ENCODE results near the gene ABHD5.

Gene ABHD5

DNA sequence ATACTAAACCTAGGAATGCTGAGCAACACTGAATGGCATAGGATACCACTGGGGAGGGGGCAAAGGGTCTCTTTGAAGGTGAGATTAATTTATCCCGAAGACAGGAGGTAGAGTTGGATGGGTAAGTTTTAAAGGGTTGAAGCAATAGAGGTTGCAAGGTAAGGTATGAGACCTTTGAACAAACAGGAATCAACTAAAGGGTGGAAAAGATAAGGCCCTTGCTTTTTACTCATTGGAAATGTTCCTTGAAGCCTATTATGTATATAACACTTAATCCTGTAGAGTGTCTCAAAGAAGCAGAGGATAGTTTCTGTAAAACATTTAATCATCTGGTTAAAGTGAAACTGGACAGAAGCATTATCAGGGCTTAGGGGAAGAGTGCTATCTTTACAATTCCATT is 5.7 kb downstream of the ABHD5 start:
- Histone ChIP-seq H3K9ac (ENCODE audit: low read depth, low read length) (no peak overlapping the region), H3K9me3 (replicated peaks; ENCODE audit: low read length) (no peaks in the 10 kb centered on the region), H3K27me3 (ENCODE audit: control insufficient read depth, insufficient read depth, low read length) (no peaks in the 10 kb centered on the region), H3K4me3 (ENCODE audit: low read length) (no peak overlapping the region), H3K36me3 (ENCODE audit: insufficient read depth, low read length) (no peaks in the 10 kb centered on the region), H3K4me2 (ENCODE audit: low read length) (no peak overlapping the region), H3K4me1 (ENCODE audit: control insufficient read depth, insufficient read depth, low read length) (peaks cover 34% of the 10 kb centered on the region)

DNA sequence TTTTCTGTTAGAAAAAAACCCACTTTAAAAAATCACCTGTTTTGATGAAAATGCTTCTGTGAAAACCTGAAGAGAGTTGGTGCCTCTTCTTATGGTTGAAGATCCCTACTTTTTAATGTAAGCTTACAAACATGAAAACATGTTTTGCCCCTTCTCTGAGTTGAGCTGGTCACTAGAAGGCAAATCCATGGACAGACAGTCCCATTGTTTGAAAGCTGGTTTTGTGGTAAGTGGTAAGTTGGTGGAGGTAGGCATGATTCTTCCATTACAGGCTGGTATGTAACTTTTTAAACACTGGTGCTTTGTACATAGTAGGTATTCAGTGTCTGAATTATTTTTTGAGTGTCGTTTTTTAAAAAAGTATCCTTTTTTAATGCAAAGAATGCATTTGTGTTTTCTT is 6.1 kb downstream of the ABHD5 start:
- no peaks in the 10 kb centered on the region for H3K9me3 ChIP-seq (replicated peaks; ENCODE audit: low read length)
- no peak overlapping the region for H3K9ac ChIP-seq (ENCODE audit: low read depth, low read length)
- H3K4me3 ChIP-seq (ENCODE audit: low read length): no peak overlapping the region
- H3K27me3 ChIP-seq (ENCODE audit: control insufficient read depth, insufficient read depth, low read length): no peaks in the 10 kb centered on the region
- peaks cover 3% of the 10 kb centered on the region for H3K36me3 ChIP-seq (ENCODE audit: insufficient read depth, low read length)
- no peak overlapping the region for H3K4me2 ChIP-seq (ENCODE audit: low read length)
- H3K4me1 ChIP-seq (ENCODE audit: control insufficient read depth, insufficient read depth, low read length): peaks cover 32% of the 10 kb centered on the region

DNA sequence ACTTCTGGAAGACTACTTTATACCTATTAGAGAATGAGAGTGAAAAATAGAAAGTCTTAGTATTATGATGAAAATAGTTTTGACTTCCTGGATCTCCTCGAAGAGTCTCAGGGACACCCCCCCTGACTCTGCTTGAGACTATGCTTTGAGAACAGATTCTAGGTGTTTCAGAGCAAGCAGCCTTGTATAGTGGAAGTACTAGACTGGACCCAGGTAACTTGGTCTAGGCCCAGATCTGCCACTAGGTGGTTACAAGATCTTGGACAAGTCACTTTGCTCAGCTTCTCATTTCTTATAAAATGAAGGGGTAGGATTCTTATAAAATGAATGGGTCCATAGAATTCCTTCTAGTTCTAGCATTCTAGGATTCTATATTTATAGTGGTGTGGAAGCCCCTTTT is 9.1 kb downstream of the ABHD5 start:
- Histone ChIP-seq H3K4me3 (ENCODE audit: low read length) (no peak overlapping the region), H3K36me3 (ENCODE audit: insufficient read depth, low read length) (peaks cover 14% of the 10 kb centered on the region), H3K9me3 (replicated peaks; ENCODE audit: low read length) (no peaks in the 10 kb centered on the region), H3K4me2 (ENCODE audit: low read length) (no peak overlapping the region), H3K9ac (ENCODE audit: low read depth, low read length) (no peak overlapping the region), H3K27me3 (ENCODE audit: control insufficient read depth, insufficient read depth, low read length) (no peaks in the 10 kb centered on the region), H3K4me1 (ENCODE audit: control insufficient read depth, insufficient read depth, low read length) (peaks cover 11% of the 10 kb centered on the region)

DNA sequence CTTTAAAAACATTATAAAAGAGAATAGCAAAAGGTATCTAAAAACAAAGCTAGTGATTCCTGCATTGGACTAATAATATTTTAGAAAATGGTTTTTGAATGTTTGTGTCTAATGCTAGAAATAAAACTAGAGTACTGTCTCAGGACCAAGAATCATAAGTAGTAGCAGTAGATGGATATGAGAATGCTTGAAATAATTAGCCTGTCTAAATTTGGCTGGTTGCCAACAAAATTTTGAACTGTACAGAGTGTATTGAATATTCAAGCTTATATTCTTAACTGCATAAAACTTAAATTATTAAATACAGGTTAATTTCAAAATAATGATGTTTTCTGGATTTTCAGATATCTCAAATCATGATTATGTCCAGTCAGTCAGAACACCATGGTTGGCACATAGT is 14.0 kb downstream of the ABHD5 start:
- Histone ChIP-seq H3K9me3 (replicated peaks; ENCODE audit: low read length) (no peaks in the 10 kb centered on the region), H3K9ac (ENCODE audit: low read depth, low read length) (no peak overlapping the region), H3K4me2 (ENCODE audit: low read length) (no peak overlapping the region), H3K4me1 (ENCODE audit: control insufficient read depth, insufficient read depth, low read length) (peaks cover 25% of the 10 kb centered on the region), H3K36me3 (ENCODE audit: insufficient read depth, low read length) (peaks cover 14% of the 10 kb centered on the region), H3K27me3 (ENCODE audit: control insufficient read depth, insufficient read depth, low read length) (no peaks in the 10 kb centered on the region), H3K4me3 (ENCODE audit: low read length) (no peak overlapping the region)

DNA sequence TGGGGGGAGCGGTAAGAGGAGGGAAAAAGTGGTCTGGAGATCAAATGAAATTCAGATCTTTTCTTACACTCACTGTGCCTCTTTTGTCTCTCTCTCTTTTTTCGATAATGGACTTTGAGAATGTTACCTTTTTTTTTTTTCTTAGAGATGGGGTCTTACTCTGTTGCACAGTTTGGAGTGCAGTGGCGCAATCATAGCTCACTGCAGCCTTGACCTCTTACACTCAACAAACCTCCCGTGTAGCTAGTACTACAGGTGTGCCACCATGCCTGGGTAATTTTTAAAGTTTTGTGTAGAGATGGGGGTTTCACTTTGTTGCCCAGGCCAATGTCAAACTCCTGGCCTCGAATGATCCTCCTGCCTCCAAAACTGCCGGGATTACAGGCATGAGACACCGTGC is 15.6 kb downstream of the ABHD5 start:
- H3K9me3 ChIP-seq (replicated peaks; ENCODE audit: low read length): no peaks in the 10 kb centered on the region
- H3K9ac ChIP-seq (ENCODE audit: low read depth, low read length): no peak overlapping the region
- peaks cover 18% of the 10 kb centered on the region for H3K36me3 ChIP-seq (ENCODE audit: insufficient read depth, low read length)
- H3K4me1 ChIP-seq (ENCODE audit: control insufficient read depth, insufficient read depth, low read length): peaks cover 25% of the 10 kb centered on the region
- H3K4me3 ChIP-seq (ENCODE audit: low read length): no peak overlapping the region
- H3K4me2 ChIP-seq (ENCODE audit: low read length): no peak overlapping the region
- no peaks in the 10 kb centered on the region for H3K27me3 ChIP-seq (ENCODE audit: control insufficient read depth, insufficient read depth, low read length)

DNA sequence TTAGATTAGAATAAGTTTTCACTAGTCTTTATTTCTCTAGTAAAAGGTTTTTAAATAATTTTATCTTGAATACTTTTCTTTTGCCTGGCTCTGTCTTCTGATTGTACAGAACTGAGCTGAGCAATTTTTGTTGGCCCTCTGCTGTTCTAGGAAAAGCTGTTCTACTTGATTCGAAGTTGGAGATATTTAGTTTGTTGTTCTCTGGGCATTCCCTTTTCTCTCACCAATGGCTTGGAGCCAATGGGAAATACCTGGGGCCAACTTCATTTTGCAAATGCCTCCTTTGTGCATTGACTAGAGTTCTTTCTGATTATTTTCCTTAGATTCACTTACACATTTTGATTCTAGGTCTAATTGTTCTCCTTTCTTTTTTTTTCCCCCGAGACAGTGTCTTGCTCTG is 16.5 kb downstream of the ABHD5 start:
- no peak overlapping the region for H3K9ac ChIP-seq (ENCODE audit: low read depth, low read length)
- H3K4me3 ChIP-seq (ENCODE audit: low read length): no peak overlapping the region
- H3K4me2 ChIP-seq (ENCODE audit: low read length): no peak overlapping the region
- peaks cover 25% of the 10 kb centered on the region for H3K4me1 ChIP-seq (ENCODE audit: control insufficient read depth, insufficient read depth, low read length)
- no peaks in the 10 kb centered on the region for H3K27me3 ChIP-seq (ENCODE audit: control insufficient read depth, insufficient read depth, low read length)
- peaks cover 20% of the 10 kb centered on the region for H3K36me3 ChIP-seq (ENCODE audit: insufficient read depth, low read length)
- H3K9me3 ChIP-seq (replicated peaks; ENCODE audit: low read length): no peaks in the 10 kb centered on the region

DNA sequence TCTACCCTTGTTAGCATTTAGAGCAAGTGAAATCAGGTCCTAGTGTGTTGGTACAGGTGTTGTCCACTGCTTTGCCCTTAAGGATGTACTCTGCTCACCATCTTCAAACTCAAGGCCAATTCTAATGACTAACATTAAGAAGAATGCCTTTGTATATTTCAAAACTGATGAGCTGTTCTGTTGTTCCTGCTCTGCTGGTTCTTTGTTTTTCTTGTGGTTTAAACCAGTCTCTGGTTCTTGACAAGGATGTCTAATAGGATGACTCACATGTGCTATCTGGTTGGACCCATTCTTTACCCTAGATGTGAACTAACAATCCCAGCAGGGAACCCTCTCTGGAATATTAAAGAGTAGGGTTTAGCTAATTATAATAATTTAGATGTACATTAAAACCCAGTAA is 17.3 kb downstream of the ABHD5 start:
- no peaks in the 10 kb centered on the region for H3K27me3 ChIP-seq (ENCODE audit: control insufficient read depth, insufficient read depth, low read length)
- no peak overlapping the region for H3K4me3 ChIP-seq (ENCODE audit: low read length)
- H3K9ac ChIP-seq (ENCODE audit: low read depth, low read length): no peak overlapping the region
- H3K4me2 ChIP-seq (ENCODE audit: low read length): peak overlapping the region; percentile 18
- peaks cover 20% of the 10 kb centered on the region for H3K36me3 ChIP-seq (ENCODE audit: insufficient read depth, low read length)
- peaks cover 25% of the 10 kb centered on the region for H3K4me1 ChIP-seq (ENCODE audit: control insufficient read depth, insufficient read depth, low read length)
- no peaks in the 10 kb centered on the region for H3K9me3 ChIP-seq (replicated peaks; ENCODE audit: low read length)

DNA sequence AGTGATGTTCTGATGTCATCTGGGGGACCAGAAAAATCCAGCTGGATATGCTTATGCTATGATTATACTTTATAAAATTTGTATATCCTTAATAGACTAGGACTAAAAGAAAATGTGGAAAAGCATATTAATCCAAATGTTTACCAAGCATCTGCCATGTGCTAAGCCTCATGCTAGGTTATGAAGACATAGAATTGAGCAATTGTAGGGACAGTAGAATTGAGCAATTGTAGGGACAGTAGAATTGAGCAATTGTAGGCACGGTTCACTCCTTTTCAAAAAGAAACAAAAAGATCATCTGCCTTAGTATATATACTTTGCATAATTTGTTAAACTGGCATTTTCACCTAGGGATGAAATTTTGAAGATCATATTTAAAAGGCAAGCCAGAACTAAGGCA is 18.3 kb downstream of the ABHD5 start:
- H3K4me1 ChIP-seq (ENCODE audit: control insufficient read depth, insufficient read depth, low read length): peaks cover 25% of the 10 kb centered on the region
- no peak overlapping the region for H3K4me3 ChIP-seq (ENCODE audit: low read length)
- peak overlapping the region; percentile 40 for H3K4me2 ChIP-seq (ENCODE audit: low read length)
- H3K9me3 ChIP-seq (replicated peaks; ENCODE audit: low read length): no peaks in the 10 kb centered on the region
- peaks cover 26% of the 10 kb centered on the region for H3K36me3 ChIP-seq (ENCODE audit: insufficient read depth, low read length)
- H3K27me3 ChIP-seq (ENCODE audit: control insufficient read depth, insufficient read depth, low read length): no peaks in the 10 kb centered on the region
- peak overlapping the region; percentile 48 for H3K9ac ChIP-seq (ENCODE audit: low read depth, low read length)

DNA sequence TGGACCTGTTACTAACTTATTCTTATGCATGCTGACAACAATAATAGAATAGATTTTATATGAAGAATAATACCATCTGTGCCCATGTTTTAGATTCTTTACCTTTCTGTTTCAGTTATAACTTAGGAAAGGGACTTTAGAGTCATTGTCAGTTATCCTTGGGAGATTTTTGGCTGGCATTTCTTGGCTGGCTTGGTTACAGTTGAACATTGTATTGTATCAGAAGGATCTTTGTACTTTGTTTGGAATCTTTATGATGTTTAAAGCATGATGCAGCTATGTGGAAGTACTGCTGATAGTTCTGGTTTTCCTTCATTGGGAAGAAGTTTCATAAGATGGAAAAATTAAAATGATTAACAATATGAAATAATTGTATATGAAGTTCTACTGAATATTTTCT is 19.9 kb downstream of the ABHD5 start:
- Histone ChIP-seq H3K9me3 (replicated peaks; ENCODE audit: low read length) (no peaks in the 10 kb centered on the region), H3K4me3 (ENCODE audit: low read length) (no peak overlapping the region), H3K4me1 (ENCODE audit: control insufficient read depth, insufficient read depth, low read length) (peaks cover 25% of the 10 kb centered on the region), H3K27me3 (ENCODE audit: control insufficient read depth, insufficient read depth, low read length) (no peaks in the 10 kb centered on the region), H3K36me3 (ENCODE audit: insufficient read depth, low read length) (peaks cover 28% of the 10 kb centered on the region), H3K4me2 (ENCODE audit: low read length) (no peak overlapping the region), H3K9ac (ENCODE audit: low read depth, low read length) (no peak overlapping the region)

DNA sequence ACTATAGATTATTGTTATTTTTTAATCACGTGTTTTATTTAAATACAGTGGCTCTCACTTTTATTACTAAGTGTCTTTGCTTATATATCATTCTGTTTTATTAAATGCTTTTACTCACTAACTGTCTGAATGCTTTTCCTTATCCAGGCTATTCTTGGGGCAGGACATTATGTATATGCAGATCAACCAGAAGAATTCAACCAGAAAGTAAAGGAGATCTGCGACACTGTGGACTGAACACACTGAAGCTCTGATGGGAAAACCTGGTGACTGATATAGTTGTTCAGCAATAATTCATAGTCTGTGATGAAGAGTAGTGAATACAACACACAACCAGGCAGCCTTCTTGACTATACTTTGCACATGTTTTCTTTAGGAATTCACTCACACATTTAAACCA is 27.6 kb downstream of the ABHD5 start:
- no peak overlapping the region for H3K9ac ChIP-seq (ENCODE audit: low read depth, low read length)
- H3K36me3 ChIP-seq (ENCODE audit: insufficient read depth, low read length): peaks cover 34% of the 10 kb centered on the region
- no peak overlapping the region for H3K4me3 ChIP-seq (ENCODE audit: low read length)
- no peaks in the 10 kb centered on the region for H3K9me3 ChIP-seq (replicated peaks; ENCODE audit: low read length)
- no peaks in the 10 kb centered on the region for H3K27me3 ChIP-seq (ENCODE audit: control insufficient read depth, insufficient read depth, low read length)
- H3K4me2 ChIP-seq (ENCODE audit: low read length): no peak overlapping the region
- H3K4me1 ChIP-seq (ENCODE audit: control insufficient read depth, insufficient read depth, low read length): peaks cover 14% of the 10 kb centered on the region

DNA sequence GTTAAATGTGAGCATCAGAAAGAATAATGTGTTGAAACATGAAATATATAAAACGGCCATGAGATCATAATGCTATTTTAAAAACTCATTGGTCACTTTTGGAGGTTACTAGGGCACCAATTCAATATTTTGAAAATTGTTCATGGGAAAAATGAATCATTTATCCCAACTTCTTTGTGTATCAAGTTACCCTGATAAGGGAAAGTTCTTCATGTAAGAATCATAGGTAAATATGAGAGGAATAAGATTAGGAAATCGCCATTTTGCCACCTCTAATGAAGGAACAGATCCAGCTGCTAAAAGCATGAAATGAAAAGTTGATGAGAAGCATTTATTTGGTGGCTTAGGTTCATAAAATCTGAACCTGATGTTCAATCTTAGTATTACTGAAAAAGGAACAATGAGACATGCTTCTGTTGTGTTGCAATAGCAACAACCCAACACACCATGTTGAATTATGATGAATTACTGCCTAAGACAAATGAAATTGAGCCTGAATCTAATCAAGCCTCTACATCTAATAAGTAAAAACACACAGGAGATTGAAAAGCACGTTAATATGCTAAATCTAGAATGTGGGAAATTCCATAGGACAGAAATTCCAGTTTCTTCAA is 32.5 kb downstream of the ABHD5 start:
- H3K36me3 ChIP-seq (ENCODE audit: insufficient read depth, low read length): peaks cover 13% of the 10 kb centered on the region
- H3K4me1 ChIP-seq (ENCODE audit: control insufficient read depth, insufficient read depth, low read length): peaks cover 39% of the 10 kb centered on the region
- no peaks in the 10 kb centered on the region for H3K27me3 ChIP-seq (ENCODE audit: control insufficient read depth, insufficient read depth, low read length)
- H3K9ac ChIP-seq (ENCODE audit: low read depth, low read length): peak overlapping the region; percentile 42
- no peaks in the 10 kb centered on the region for H3K9me3 ChIP-seq (replicated peaks; ENCODE audit: low read length)
- H3K4me2 ChIP-seq (ENCODE audit: low read length): peak overlapping the region; percentile 11
- H3K4me3 ChIP-seq (ENCODE audit: low read length): no peak overlapping the region

DNA sequence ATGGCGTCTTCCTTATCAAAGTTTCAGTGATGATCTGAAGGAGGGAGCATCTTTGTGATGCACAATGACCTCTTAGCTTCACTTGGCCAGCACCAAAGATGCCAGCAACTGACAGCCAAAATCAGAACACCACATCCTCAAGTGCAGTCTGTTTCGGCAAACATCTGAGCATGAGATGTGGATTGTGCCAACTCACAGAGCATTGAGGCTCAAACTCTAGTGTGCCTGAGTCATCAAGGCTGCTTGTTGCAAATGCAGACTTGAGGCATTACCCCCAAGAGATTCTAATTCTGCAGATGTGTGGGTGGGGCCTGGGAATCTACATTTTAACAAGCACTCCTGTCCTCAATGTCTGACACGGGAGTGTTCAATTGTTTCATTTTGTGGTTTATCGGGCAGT is 35.8 kb downstream of the ABHD5 start:
- Histone ChIP-seq H3K4me2 (ENCODE audit: low read length) (peak overlapping the region; percentile 27), H3K9me3 (replicated peaks; ENCODE audit: low read length) (no peaks in the 10 kb centered on the region), H3K4me1 (ENCODE audit: control insufficient read depth, insufficient read depth, low read length) (peaks cover 49% of the 10 kb centered on the region), H3K36me3 (ENCODE audit: insufficient read depth, low read length) (no peaks in the 10 kb centered on the region), H3K9ac (ENCODE audit: low read depth, low read length) (no peak overlapping the region), H3K4me3 (ENCODE audit: low read length) (no peak overlapping the region), H3K27me3 (ENCODE audit: control insufficient read depth, insufficient read depth, low read length) (no peaks in the 10 kb centered on the region)
